GM19238 (cell line): Measurements from ENCODE around the gene KY.

Source experiments
- DNase-seq: peaks from one replicate; pipeline ENCODE4 v3.0.0; 2011; ENCODE audit warnings: low spot score; ENCODE audit not compliant: insufficient read length

Gene KY

DNA sequence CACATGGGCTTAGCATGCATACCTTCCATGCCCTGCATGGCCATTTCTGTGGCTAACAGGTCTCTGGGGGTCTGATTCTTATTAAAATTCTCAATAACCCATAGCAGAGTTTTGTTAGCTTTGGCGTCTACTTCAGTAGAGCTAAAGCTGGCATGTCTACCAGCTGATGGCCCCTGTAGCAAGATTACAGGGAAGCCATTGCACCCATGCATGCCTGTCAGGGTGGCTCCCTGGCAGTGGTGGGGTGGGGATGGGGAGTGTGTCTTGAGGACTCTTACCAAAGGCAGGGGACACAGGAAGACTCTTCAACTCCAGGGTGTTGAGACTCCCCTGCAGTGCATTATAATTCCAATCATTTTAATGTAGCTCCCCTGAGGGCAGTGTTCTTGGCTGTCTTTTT is 4.7 kb downstream of the KY start:
- DNase-seq = no peak

DNA sequence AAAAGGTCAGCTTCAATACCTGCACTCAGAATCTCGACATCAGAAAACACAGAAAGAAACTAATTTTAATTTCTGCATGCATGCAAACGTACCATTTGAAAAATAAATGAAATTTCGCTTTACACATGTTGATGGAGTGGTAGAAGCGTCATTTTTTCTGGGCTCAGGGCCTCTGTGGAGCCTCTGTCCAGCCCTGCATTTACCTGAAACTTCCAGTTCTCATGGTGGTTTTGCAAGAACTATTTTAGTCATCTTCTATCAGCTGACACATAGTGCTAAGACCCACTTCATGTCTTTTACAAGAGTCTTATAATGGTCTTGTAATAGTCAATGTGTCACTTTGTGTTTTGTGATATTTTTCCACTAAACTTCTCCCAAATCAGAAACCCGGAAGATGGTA is 5.3 kb downstream of the KY start:
- no peak for DNase-seq

DNA sequence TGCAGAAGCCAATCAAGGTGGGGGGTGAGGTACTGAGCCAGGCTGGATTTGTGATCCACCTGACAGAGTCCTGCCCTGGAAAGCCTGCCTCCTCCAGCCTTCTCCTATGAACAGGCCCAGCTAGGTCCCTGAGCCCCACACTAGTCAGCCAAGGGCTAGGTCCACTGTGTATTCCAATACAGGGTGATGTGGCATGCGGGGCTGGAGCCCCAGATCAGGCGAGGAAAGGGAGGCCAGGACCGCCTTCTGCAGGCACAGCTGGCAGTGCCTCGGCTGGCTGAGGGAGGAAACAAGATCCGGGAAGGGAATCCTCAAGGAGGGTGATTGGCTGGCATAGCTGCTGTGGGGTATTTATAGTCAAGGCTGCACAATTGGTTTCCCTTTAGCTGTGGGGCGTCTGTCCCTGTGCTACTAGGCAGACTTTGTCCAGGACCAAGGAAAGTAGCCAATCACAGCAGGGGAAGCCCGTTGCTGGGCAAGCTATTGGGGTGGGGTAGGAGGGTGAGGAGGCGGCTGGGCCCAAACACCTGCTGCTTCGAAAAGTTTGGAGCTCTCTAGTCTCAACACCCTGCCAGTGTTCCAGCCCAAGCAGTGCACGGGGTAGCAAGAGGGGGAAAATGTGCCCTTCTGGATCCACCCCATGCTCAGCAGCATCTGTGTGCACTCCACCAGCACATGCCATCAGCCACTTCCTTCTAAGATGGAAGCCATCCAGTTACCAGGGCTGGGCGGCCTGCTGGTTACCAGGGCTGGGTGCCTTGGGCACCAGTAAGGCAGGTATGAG is 5.9 kb downstream of the KY start:
- DNase-seq = no peak

GRCh38 chr3:134643150-134643675 is 7.6 kb downstream of the KY start:
- no peak for DNase-seq

DNA sequence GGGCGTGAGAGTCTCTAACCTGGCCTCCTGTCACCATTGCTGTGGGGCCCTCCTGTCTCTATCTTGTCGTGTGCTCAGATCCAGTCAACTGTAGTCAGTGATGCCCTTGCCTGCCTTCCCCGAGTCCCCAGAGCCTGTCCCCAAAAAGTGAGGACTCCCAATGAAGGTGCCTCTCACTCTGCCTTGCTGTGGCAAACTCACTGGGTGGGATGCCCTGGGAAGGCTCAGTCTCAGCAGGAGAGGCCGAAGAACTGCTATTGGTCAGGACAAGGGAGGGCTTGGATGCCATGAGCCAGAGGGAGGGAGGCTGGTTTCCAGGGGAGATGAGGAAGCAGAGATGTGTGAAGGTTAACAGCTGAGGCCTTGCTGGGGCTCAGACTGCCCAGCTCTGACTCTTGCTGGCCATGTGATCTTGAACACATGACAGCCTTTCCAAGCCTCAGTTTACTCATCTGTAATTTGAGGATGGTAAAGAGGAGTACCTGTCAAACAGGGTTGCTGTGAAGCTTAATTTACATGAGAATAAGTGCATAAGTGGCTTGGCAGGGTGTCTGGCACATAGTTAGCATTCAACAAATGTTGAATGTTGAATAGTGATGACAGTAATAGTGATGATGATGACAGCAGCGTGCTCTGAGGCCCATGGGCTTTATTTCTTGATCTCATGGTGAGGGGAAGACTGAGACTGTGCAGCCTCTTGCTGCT is 8.2 kb downstream of the KY start:
- DNase-seq = no peak

DNA sequence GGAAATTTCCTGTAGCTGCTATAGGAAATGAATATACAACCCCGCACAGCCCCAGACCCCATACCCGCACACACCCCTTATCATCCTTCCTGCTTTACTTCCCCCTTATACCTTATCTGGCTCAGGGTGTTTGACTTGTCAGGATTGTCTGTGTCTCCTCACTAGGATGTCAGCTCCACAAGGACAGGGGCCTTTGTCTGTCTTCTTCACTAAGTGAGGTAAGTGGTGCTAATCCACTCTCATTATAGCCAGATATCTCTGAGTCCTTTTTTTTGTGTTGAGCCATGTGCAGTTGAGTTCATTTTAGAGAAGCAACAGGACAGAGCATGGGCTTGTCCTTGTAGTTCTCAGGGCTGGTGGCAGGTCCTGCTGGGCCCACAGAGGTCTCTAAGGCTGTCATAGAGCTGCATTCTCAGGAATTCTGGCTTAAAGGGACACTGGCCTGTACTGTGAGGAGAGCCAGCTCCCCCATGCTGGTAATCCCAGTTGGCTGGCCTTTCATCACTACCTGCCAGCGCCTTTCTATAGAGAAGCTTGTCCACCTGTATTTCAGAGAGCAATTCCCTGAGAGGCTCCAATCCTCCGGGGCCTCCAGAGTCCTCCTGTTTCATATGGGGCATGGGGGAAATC is 9.0 kb downstream of the KY start:
- DNase-seq = no peak

GRCh38 chr3:134640872-134641470 is 9.9 kb downstream of the KY start:
- no peak for DNase-seq

DNA sequence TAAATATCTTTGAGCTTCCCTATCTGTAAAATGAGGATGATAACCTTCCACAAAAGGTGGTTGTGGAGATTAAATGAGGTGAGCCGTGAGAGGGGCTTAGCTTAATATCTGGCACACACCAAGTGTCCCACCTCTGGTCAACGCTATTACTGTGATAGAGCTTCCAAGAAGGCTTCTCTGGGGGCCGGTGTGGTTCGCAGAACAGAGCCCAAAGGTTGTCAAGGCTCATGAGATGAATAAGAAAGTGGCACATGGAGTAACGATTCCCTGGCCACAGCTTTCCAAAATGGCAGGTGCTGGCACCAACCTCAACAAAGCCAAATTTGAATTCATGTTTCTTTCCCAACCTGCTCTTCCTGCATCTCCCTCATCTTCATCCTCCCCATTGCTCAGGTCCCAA is 10.4 kb downstream of the KY start:
- no peak for DNase-seq

- DNase-seq = no peak
These were observed 12.3 kb downstream of the KY start for GRCh38 chr3:134638385-134639030.

DNA sequence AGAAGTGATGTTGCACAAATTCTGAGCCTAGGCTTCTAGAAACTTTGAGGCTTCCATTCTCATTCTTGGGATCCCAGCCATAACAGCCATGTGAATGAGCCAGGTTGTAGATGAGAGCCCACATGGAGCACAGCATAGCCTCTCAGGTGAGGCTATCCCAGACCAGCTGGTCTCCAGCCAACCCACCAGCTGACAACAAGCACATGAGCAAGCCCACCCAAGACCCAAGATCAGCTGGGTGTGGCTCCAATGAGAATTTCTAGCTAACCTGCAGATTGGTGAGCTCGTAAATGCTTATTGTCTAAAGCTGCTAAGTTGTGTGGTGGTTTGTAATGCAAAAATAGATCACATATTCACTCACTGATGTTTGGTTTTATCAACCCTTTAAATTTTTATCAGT is 14.4 kb downstream of the KY start:
- no peak for DNase-seq

DNA sequence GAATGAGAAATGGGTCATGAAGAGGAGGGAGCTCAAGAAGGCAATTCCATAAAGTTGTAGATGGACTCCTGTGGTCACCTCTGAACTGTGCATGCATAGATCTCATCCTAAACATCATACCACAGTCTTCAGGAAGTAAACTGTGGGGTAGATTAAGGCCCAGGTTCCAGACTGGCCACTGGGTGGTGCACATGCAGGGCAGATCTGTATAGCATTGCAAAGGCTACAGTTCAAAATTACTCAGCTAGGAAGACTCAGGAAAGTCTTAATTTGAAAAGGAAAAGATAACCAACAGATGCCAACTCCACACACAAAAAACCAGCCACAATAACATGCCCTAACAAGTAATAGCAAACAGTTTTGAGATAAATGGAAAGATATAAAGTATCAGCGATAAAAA is 20.3 kb downstream of the KY start:
- DNase-seq = no peak

DNA sequence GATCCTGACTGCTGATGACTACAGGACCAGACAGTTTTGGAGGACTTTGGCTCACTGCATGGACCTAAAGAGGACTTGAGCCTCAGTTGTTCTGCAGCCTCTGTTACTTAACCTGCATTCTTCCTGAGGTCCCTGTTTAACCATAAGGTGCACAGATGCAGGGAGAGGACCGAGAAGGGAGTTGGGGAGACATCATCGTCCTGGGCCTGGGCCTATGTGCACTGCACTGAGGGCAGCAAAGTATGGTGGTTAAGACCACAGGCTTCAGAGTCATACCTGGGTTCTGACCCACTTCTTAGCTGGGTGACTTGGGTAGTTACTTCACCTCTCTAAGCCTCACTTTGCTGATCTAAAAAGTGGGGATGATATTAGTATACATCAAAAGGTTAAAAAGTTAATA is 21.9 kb downstream of the KY start:
- no peak for DNase-seq

DNA sequence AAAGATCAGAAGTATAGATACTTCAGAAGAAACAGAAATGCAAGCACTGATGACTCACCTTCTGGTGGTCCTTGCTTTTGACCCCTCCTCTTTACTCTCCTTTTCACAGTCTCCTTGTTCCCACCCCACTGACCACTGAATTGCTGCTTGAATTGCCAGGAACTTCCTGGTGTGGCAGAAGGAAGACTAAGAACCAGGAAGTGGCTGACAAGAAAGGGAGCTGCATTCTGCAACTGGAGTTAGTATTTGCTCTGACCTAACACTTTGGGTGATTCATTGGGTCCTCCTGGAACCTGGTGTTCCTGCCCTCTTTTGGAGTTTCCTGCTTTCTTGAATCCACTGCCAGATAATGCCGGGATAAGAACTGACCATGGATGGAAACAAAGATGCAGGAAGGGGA is 23.0 kb downstream of the KY start:
- DNase-seq = no peak

DNA sequence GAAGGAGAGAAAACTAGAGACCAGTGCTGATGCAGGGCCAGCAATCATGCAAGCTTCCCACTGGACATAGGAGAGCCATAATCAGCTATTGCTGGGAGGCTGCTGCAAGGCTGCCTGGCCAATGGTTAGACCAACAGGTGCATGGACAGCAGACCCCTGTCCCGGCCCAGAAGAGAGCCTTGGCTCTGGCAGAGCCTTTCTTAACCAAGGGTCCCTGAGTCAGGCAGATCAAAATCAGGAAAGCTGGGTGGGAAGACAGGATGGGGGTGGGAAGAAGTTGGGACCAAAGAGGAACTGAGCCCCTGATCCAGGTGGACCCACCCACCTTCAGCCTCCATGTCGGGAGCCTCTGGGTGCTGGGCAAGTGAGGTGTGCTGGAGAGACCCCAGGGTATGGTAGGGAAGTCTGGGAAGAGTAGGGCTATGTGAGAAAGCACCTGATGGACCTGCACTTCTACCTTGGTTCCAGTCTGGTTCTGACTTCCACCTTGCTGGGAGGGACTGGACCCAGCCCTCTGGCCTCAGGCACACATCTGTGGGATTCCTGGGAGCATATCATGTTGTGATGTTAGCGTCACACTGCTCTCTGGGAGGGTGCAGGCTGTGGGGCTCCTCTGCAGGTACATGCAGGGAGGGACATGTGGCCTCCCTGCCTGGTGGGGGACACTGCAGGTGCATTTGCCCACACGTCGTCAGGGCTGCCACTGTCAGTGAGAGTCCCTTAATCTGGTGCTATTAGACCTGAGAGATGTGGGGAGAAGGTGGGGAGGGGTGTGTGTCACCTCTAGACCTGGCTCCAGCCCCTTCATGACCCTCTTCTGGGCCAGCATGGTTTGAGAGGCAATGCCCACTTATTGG is 24.7 kb downstream of the KY start:
- DNase-seq = no peak

DNA sequence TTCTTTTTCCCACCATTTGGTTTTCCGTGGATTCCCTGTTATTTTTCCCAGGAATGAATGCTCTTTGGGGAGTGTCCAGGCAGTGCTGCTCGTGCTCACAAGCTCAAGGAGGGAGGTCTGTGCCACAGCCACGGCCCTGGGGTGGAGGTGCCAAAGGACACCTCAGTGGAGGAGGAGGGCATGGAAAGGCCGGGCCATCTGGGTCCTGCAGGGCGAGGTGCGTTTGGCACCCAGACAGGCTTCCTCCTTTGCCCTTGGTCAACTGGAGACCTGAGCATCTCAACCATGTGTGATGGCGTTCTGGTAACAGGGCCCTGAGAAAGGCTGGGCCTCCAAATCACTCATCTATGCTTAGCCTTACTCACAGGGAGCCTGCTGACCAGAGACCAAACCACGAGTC is 25.4 kb downstream of the KY start:
- no peak for DNase-seq

DNA sequence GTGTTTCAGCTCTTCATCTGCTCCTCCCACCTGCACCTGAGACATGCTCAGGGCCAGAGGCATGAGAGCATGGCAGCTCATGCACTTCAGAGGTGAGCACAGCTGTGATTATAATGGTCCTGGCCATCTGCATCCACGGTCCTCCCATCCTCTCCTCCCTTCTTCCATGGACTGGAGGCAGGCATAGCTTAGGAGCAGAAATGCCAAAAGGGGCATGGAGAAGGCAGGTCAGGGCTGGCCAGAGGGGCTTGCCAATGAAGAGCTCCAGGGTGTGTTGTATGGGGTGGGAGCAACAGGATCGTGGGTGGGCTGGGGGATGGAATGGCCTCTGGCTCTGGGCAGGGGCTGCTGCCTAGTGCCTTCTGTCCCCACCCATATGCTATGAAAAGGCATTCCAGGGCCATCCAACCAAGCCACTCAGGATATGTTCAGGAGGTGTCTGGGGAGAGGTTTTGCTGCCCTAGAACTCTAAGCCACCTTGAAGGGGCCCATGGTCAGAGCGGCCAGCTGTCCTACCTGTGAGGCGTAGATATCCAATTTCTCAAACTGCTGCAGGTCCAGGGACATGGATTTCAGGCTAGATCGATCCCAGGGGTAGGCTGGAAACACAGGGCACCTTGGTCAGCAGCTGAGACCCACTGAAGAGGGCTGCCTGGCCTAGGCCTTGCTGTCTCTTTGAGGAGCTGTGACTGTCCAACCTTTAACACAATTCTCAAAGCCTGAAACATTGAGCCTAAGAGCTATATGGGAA is 26.1 kb downstream of the KY start:
- no peak for DNase-seq

GRCh38 chr3:134623615-134624245 is 27.1 kb downstream of the KY start:
- no peak for DNase-seq

GRCh38 chr3:134622806-134623365 is 27.9 kb downstream of the KY start:
- no peak for DNase-seq

- no peak for DNase-seq
These were observed 29.0 kb downstream of the KY start for GRCh38 chr3:134621854-134622253.
